Parathyroid adenoma (tissue), 2 donors: ENCODE measurements around the gene PUS7.
"Not testable (repeated sequence)": the region's sequence is repeated elsewhere in the genome, so short reads cannot be mapped to it uniquely, and the experiment has no call there.

ENCODE experiments used
- H2AFZ ChIP-seq: fragments of 300-600 bp; sonication (generic); one replicate; pipeline ENCODE4 v1.7.0; 2017; ENCODE audit warnings: antibody characterized with exemption, mild to moderate bottlenecking
- H3K27ac ChIP-seq: fragments of 300-600 bp; sonication (generic); one replicate; pipeline ENCODE4 v1.7.0; 2017
- H3K27me3 ChIP-seq: fragments of 300-600 bp; sonication (generic); one replicate; pipeline ENCODE4 v1.7.0; 2017; ENCODE audit warnings: low read length; ENCODE audit not compliant: control insufficient read depth, insufficient read depth
- H3K36me3 ChIP-seq: fragments of 300-600 bp; sonication (generic); one replicate; pipeline ENCODE4 v1.7.0; 2017; ENCODE audit warnings: low read length; ENCODE audit not compliant: control insufficient read depth, insufficient read depth
- H3K4me1 ChIP-seq: fragments of 300-600 bp; sonication (generic); one replicate; pipeline ENCODE4 v1.7.0; 2017; ENCODE audit warnings: control low read depth
- H3K4me2 ChIP-seq: fragments of 300-600 bp; sonication (generic); one replicate; pipeline ENCODE4 v1.7.0; 2017; ENCODE audit warnings: low read length
- H3K4me3 ChIP-seq: fragments of 300-600 bp; sonication (generic); one replicate; pipeline ENCODE4 v1.7.0; 2017; ENCODE audit warnings: low read depth, low read length
- H3K79me2 ChIP-seq: fragments of 300-600 bp; sonication (generic); one replicate; pipeline ENCODE4 v1.7.0; 2017; ENCODE audit warnings: control low read depth
- H3K9ac ChIP-seq: fragments of 300-600 bp; sonication (generic); one replicate; pipeline ENCODE4 v1.7.0; 2017; ENCODE audit warnings: mild to moderate bottlenecking
- H3K9me3 ChIP-seq: fragments of 300-600 bp; sonication (generic); one replicate; pipeline ENCODE4 v1.7.0; 2017; ENCODE audit warnings: low read length; ENCODE audit not compliant: control insufficient read depth
- CTCF ChIP-seq: fragments of 300-600 bp; sonication (generic); IDR thresholded peaks from one replicate; pipeline ENCODE4 v1.7.0; 2017; ENCODE audit warnings: antibody characterized with exemption, mild to moderate bottlenecking
- donor health status: primary hyperparathyroidism.

The PUS7 gene

GRCh38 chr7:105519353-105519752 lies 2.7 kb downstream of the PUS7 start:
- no peak overlapping the region for H3K9ac ChIP-seq
- no peaks in the 10 kb centered on the region for H3K9me3 ChIP-seq
- H3K36me3 ChIP-seq = no peaks in the 10 kb centered on the region
- no peak overlapping the region for H3K4me2 ChIP-seq
- H3K27ac ChIP-seq = no peak overlapping the region
- peaks cover 28% of the 10 kb centered on the region for H3K79me2 ChIP-seq
- peaks cover 12% of the 10 kb centered on the region for H3K4me1 ChIP-seq
- no peak overlapping the region for H3K4me3 ChIP-seq
- no peaks in the 10 kb centered on the region for H3K27me3 ChIP-seq
- H2AFZ ChIP-seq = no peak overlapping the region
- no peak for TF ChIP-seq CTCF

- H3K79me2 ChIP-seq = peaks cover 49% of the 10 kb centered on the region
- not testable (repeated sequence) for H3K4me1 ChIP-seq, H3K36me3 ChIP-seq, H3K4me2 ChIP-seq, H2AFZ ChIP-seq, H3K27me3 ChIP-seq, H3K27ac ChIP-seq, H3K9me3 ChIP-seq, H3K4me3 ChIP-seq, H3K9ac ChIP-seq
Observed at GRCh38 chr7:105515610-105516009, 6.5 kb downstream of the PUS7 start.

GRCh38 chr7:105512926-105513526 lies 9.0 kb downstream of the PUS7 start:
- Histone ChIP-seq H3K9me3 (no peaks in the 10 kb centered on the region), H3K36me3 (no peaks in the 10 kb centered on the region), H3K4me2 (no peak overlapping the region), H3K27me3 (no peaks in the 10 kb centered on the region), H3K4me3 (no peak overlapping the region), H3K4me1 (peaks cover 2% of the 10 kb centered on the region), H3K27ac (no peak overlapping the region), H2AFZ (no peak overlapping the region), H3K79me2 (peaks cover 48% of the 10 kb centered on the region), H3K9ac (no peak overlapping the region)
- TF ChIP-seq CTCF = no peak

GRCh38 chr7:105512415-105512814 lies 9.7 kb downstream of the PUS7 start:
- Histone ChIP-seq H2AFZ (no peak overlapping the region), H3K9me3 (no peaks in the 10 kb centered on the region), H3K9ac (no peak overlapping the region), H3K4me2 (no peak overlapping the region), H3K4me1 (peaks cover 2% of the 10 kb centered on the region), H3K27me3 (no peaks in the 10 kb centered on the region), H3K36me3 (no peaks in the 10 kb centered on the region), H3K27ac (no peak overlapping the region), H3K4me3 (no peak overlapping the region), H3K79me2 (peaks cover 43% of the 10 kb centered on the region)
- TF ChIP-seq CTCF = no peak

GRCh38 chr7:105502173-105502572 lies 19.9 kb downstream of the PUS7 start:
- Histone ChIP-seq H3K79me2 (no peaks in the 10 kb centered on the region), H3K27ac (no peak overlapping the region), H3K9ac (no peak overlapping the region), H3K9me3 (no peaks in the 10 kb centered on the region), H3K4me1 (no peaks in the 10 kb centered on the region), H3K4me3 (no peak overlapping the region), H2AFZ (no peak overlapping the region), H3K27me3 (no peaks in the 10 kb centered on the region), H3K4me2 (no peak overlapping the region), H3K36me3 (no peaks in the 10 kb centered on the region)
- TF ChIP-seq CTCF = no peak
